Lung (tissue), 12 donors: ENCODE measurements around the gene KRT6A. TPM values are rescaled to one million over a fixed set of nuclear protein-coding genes. Genes with fewer than 3 reads are reported as not detected.

ENCODE experiments used
- ATAC-seq: fragments of 200-7000 bp; cut with Tn5 transposase; one replicate; pipeline ENCODE4 v1.9.1; 2020; ENCODE audit warnings: moderate number of reproducible peaks; ENCODE audit not compliant: insufficient read depth, low FRiP score
- DNase-seq, 3 donors: peaks; one replicate each; pipeline ENCODE4 v3.0.0-alpha.2; 2013 to 2017
- H3K27ac ChIP-seq, 2 donors: one replicate each; pipeline ENCODE4 v1.5.1; 2013; ENCODE audit warnings: mild to moderate bottlenecking in 2 of 2, moderate library complexity in 2 of 2, control low read depth in 1 of 2, inconsistent platforms in 1 of 2, low read depth in 1 of 2, low read length in 1 of 2
- H3K27me3 ChIP-seq, 3 donors: one replicate each; pipeline ENCODE4 v1.5.1; 2013; ENCODE audit warnings: low read length in 2 of 3; ENCODE audit not compliant: control insufficient read depth in 3 of 3, insufficient read depth in 3 of 3
- H3K36me3 ChIP-seq, 4 donors: one replicate each; pipeline ENCODE4 v1.5.1; 2013; ENCODE audit warnings: low read length in 4 of 4, mild to moderate bottlenecking in 1 of 4, moderate library complexity in 1 of 4; ENCODE audit not compliant: control insufficient read depth in 4 of 4, insufficient read depth in 4 of 4
- H3K4me1 ChIP-seq, 5 donors: one replicate each; pipeline ENCODE4 v1.5.1; 2013; ENCODE audit warnings: low read length in 5 of 5, mild to moderate bottlenecking in 2 of 5, moderate library complexity in 1 of 5; ENCODE audit not compliant: control insufficient read depth in 5 of 5, insufficient read depth in 5 of 5
- H3K4me3 ChIP-seq: one replicate; pipeline ENCODE4 v1.5.1; 2013; ENCODE audit warnings: mild to moderate bottlenecking, control low read depth, moderate library complexity
- H3K9ac ChIP-seq, 2 donors: one replicate each; pipeline ENCODE4 v1.5.1; 2013; ENCODE audit warnings: low read length in 2 of 2, control low read depth in 1 of 2; ENCODE audit not compliant: insufficient read depth in 1 of 2
- H3K9me3 ChIP-seq, 4 donors: one replicate each; pipeline ENCODE4 v1.5.1; 2013; ENCODE audit warnings: low read length in 3 of 4, mild to moderate bottlenecking in 1 of 4, moderate library complexity in 1 of 4; ENCODE audit not compliant: control insufficient read depth in 4 of 4, insufficient read depth in 3 of 4
- CTCF ChIP-seq: IDR thresholded peaks from 2 replicates; pipeline ENCODE4 v1.5.1; 2012; ENCODE audit warnings: mild to moderate bottlenecking; ENCODE audit errors: control extremely low read depth, extremely low read depth
- WGBS, 2 donors: extraction: QIAGEN DNeasy Blood & Tissue Kit; methylation state at CpG; one replicate each; pipeline ENCODE4 v1.1.7; 2013; 5-methylcytosine and 5-hydroxymethylcytosine counted together
- polyA plus RNA-seq, 2 donors: library from polyadenylated mRNA; stranded (reverse); fragments of 200-250 nt; gene quantifications; one replicate each; pipeline ENCODE4 v1.2.1, GENCODE V29; 2013
- total RNA-seq, 2 donors: library from RNA; depleted of rRNA in 1 of 2; stranded (reverse); fragments of >200 nt in 1 of 2; gene quantifications; one replicate each; pipeline ENCODE4 v1.2.1, GENCODE V29; 2014 to 2021
- donor health status: control.
- donor health status: control.
- donor health status: Bipolar disorder and iron deficiency.
- donor health status: healthy.
- donor health status: DM: yes; HTN: yes; CAD: no.

KRT6A gene
- total and polyA plus RNA-seq, 4 donors = 0.65 to 46.8 (median 7.3) TPM

GRCh38 chr12:52521568-52522266 is 28.7 kb upstream of the KRT6A start:
- Histone ChIP-seq H3K27me3 (peaks cover 0 to 4% (median 0%) of the 10 kb centered on the region in 3 donors), H3K9ac (no peak overlapping the region), H3K9me3 (no peaks in the 10 kb centered on the region), H3K36me3 (no peaks in the 10 kb centered on the region), H3K4me1 (peaks cover 0 to 4% (median 0%) of the 10 kb centered on the region in 5 donors), H3K27ac (no peak overlapping the region), H3K4me3 (no peak overlapping the region)
- 66 to 69% methylated on average over 10 of the region's 10 CpGs for WGBS, 2 donors
- TF ChIP-seq CTCF = no peak
- no peak for DNase-seq
- ATAC-seq = no peak

- H3K27me3 ChIP-seq = peaks cover 0 to 4% (median 0%) of the 10 kb centered on the region in 3 donors
- no peak for ATAC-seq
These were observed 28.1 kb upstream of the KRT6A start for GRCh38 chr12:52521175-52521567.

GRCh38 chr12:52519826-52520662 is 27.0 kb upstream of the KRT6A start, which contains the start of gene KRT5:
KRT5 (minus strand) TSS chr12:52520394; CDS start chr12:52520296, 98 bp downstream.
- Histone ChIP-seq H3K9ac (no peak within 1 kb of the TSS), H3K9me3 (peaks cover 0 to 3% (median 0%) of the 10 kb centered on the region in 4 donors), H3K4me1 (peaks cover 0 to 4% (median 0%) of the 10 kb centered on the region in 5 donors), H3K36me3 (no peaks in the 10 kb centered on the region), H3K27me3 (peaks cover 0 to 4% (median 0%) of the 10 kb centered on the region in 3 donors), H3K4me3 (no peak within 1 kb of the TSS), H3K27ac (no peak within 1 kb of the TSS)
- 84 to 88% methylated on average over 29 of the region's 29 CpGs for WGBS, 2 donors
- no peak for TF ChIP-seq CTCF
- DNase-seq (no peak), ATAC-seq (no peak)

More at GRCh38 chr12:52521175-52521567, 28.1 kb upstream of the KRT6A start:
- DNase-seq = no peak
- Histone ChIP-seq H3K27ac (no peak overlapping the region), H3K4me3 (no peak overlapping the region), H3K36me3 (no peaks in the 10 kb centered on the region), H3K9me3 (peaks cover 0 to under 1% (median 0%) of the 10 kb centered on the region in 4 donors), H3K4me1 (peaks cover 0 to 4% (median 0%) of the 10 kb centered on the region in 5 donors), H3K9ac (no peak overlapping the region)
- TF ChIP-seq CTCF = no peak
- WGBS, 2 donors = 76 to 84% methylated on average over 10 of the region's 10 CpGs
